ENCODE measurements around the gene NRXN3.
"Not testable (repeated sequence)": the region's sequence is repeated elsewhere in the genome, so short reads cannot be mapped to it uniquely, and the experiment has no call there.

NRXN3 gene

DNA sequence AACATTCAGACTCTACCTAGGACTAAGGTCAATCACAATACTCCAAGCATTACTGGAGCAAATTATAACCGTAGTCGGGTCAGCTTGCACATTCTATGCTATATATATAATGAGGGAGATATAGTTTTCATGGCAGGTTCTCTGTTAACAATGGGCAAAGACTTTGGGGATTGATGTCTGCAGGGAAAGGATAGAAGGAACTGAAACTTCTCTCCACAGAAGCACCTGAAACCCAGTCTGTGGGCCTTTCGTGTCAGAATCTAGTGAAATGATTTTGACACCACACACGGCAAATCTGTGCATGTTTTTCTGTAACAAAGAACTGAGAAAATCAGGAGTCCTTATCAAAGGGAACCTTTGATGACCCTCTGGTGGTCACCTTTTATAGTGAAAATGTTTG lies 847.4 kb downstream of the NRXN3 start:
- ATAC-seq (replicated peaks), result no peak
- H3K27me3 Mint-ChIP-seq, result no peaks in the 10 kb centered on the region

DNA sequence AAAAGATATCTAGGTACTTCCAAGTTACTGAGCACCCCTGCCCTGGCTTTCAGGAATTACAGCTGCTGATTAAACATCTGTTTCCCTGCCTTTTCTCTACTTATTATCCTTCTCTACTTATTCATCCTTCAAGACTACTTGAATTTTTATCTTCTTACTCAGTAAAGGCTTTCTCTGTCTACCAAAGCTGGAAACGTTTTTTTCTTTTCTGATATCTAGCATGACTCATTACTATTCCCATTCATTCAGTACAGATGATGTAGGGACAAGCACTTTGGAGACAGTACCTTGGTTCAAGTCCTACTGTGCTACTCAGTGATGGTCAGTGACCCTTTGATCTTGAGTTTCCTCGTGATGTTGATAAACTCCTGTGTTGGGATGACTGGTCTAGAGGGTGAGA lies 848.7 kb downstream of the NRXN3 start:
- ATAC-seq (replicated peaks), result no peak
- Mint-ChIP-seq H3K9me3 (peaks cover 0 to 3% of the 10 kb centered on the region in 2 donors), H3K36me3 (ENCODE audit: insufficient read depth) (no peaks in the 10 kb centered on the region), H3K27me3 (no peaks in the 10 kb centered on the region), H3K4me1 (ENCODE audit: low read depth in 2 of 2) (no peaks in the 10 kb centered on the region), H3K27ac (no peak overlapping the region), H3K4me3 (no peak overlapping the region)
- no peak for DNase-seq

More for the DNA sequence above, 847.4 kb downstream of the NRXN3 start:
- Mint-ChIP-seq H3K36me3 (ENCODE audit: insufficient read depth) (no peaks in the 10 kb centered on the region), H3K9me3 (peaks cover 0 to 3% of the 10 kb centered on the region in 2 donors), H3K4me1 (ENCODE audit: low read depth in 2 of 2) (no peaks in the 10 kb centered on the region), H3K4me3 (no peak overlapping the region), H3K27ac (no peak overlapping the region)
- DNase-seq, result no peak

DNA sequence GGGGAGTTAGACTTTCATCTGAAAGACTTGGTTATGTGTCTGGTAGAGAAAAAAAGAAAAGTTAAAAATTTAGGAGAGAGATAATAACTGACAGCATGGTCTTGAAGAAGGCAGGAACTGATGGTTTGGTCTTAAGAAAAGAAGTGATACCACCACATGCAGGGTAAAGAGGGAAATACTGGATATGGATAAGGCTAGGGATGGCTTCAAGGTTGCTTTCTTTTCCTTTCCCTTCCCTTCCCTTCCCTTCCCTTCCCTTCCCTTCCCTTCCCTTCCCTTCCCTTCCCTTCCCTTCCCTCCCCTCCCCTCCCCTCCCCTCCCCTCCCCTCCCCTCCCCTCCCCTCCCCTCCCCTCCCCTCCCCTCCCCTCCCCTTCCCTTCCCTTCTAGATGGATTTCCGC lies 849.7 kb downstream of the NRXN3 start:
- not testable (repeated sequence) for H3K4me1 Mint-ChIP-seq (ENCODE audit: low read depth in 2 of 2); H3K27ac Mint-ChIP-seq; H3K9me3 Mint-ChIP-seq; H3K4me3 Mint-ChIP-seq; H3K36me3 Mint-ChIP-seq (ENCODE audit: insufficient read depth); DNase-seq; H3K27me3 Mint-ChIP-seq; ATAC-seq (replicated peaks)

GRCh38 chr14:79021766-79022165 lies 851.6 kb downstream of the NRXN3 start:
- Mint-ChIP-seq H3K4me1 (ENCODE audit: low read depth in 2 of 2) (no peaks in the 10 kb centered on the region), H3K9me3 (no peaks in the 10 kb centered on the region), H3K27me3 (no peaks in the 10 kb centered on the region), H3K27ac (no peak overlapping the region), H3K36me3 (ENCODE audit: insufficient read depth) (no peaks in the 10 kb centered on the region), H3K4me3 (no peak overlapping the region)
- no peak for DNase-seq
- ATAC-seq (replicated peaks), result no peak

DNA sequence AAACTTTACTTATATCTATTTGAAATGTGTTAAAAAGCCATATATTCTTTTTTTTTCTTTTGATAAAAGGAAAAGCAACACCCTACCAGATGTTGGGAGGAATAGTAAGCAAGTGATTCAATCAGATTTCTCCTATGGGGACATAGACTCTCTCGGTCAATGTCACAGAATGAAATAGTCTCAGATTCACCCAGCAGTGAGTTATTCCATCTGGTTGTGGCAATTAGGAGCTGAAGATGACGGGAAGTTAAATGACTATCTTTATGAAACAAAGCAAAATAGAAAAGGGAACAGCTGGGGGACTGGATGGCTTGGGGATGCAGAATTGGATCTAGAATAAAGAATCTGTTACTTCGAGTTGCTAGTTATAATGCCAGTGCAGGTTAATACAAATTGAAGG lies 857.0 kb downstream of the NRXN3 start:
- no peak for ATAC-seq (replicated peaks)
- H3K27me3 Mint-ChIP-seq, result no peaks in the 10 kb centered on the region
- H3K27ac Mint-ChIP-seq, result no peak overlapping the region
- no peak for DNase-seq
- no peaks in the 10 kb centered on the region for H3K36me3 Mint-ChIP-seq (ENCODE audit: insufficient read depth)
- no peak overlapping the region for H3K4me3 Mint-ChIP-seq
- H3K9me3 Mint-ChIP-seq, result peaks cover 0 to 1% of the 10 kb centered on the region in 2 donors
- no peaks in the 10 kb centered on the region for H3K4me1 Mint-ChIP-seq (ENCODE audit: low read depth in 2 of 2)

GRCh38 chr14:79028281-79028680 lies 858.1 kb downstream of the NRXN3 start:
- H3K4me1 Mint-ChIP-seq (ENCODE audit: low read depth in 2 of 2), result no peaks in the 10 kb centered on the region
- no peak overlapping the region for H3K4me3 Mint-ChIP-seq
- ATAC-seq (replicated peaks), result no peak
- no peaks in the 10 kb centered on the region for H3K27me3 Mint-ChIP-seq
- no peak for DNase-seq
- no peaks in the 10 kb centered on the region for H3K36me3 Mint-ChIP-seq (ENCODE audit: insufficient read depth)
- peaks cover 0 to 1% of the 10 kb centered on the region in 2 donors for H3K9me3 Mint-ChIP-seq
- H3K27ac Mint-ChIP-seq, result no peak overlapping the region

- Mint-ChIP-seq H3K9me3 (peaks cover 0 to 8% of the 10 kb centered on the region in 2 donors), H3K4me1 (ENCODE audit: low read depth in 2 of 2) (no peaks in the 10 kb centered on the region), H3K36me3 (ENCODE audit: insufficient read depth) (no peaks in the 10 kb centered on the region), H3K27me3 (no peaks in the 10 kb centered on the region), H3K4me3 (no peak overlapping the region), H3K27ac (no peak overlapping the region)
- ATAC-seq (replicated peaks) (no peak), DNase-seq (no peak)
Measured at GRCh38 chr14:79036441-79036840, 866.3 kb downstream of the NRXN3 start.

GRCh38 chr14:79037106-79037505 lies 866.9 kb downstream of the NRXN3 start:
- DNase-seq, result no peak
- Mint-ChIP-seq H3K9me3 (peaks cover 0 to 8% of the 10 kb centered on the region in 2 donors), H3K27me3 (no peaks in the 10 kb centered on the region), H3K4me3 (no peak overlapping the region), H3K27ac (no peak overlapping the region), H3K36me3 (ENCODE audit: insufficient read depth) (no peaks in the 10 kb centered on the region), H3K4me1 (ENCODE audit: low read depth in 2 of 2) (no peaks in the 10 kb centered on the region)
- no peak for ATAC-seq (replicated peaks)

DNA sequence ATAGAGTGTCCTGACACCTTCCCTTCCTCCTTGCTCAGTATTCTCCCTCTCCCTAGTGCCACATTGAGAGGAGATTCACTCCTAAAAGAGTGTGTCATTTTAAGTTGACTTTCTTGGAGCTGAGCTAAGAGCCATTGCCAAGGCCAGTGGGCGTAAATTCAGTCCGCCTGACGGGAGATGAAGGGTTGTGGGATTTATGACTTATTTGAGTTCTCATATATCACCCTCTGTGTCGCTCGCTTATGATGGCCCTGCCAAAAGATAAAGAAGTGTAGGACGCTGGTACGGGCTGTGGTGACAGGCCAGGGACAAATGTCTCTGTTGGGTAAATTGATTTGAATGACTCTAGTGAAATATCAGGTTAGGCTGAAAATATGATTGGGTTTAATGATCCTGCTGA lies 867.4 kb downstream of the NRXN3 start:
- H3K36me3 Mint-ChIP-seq (ENCODE audit: insufficient read depth), result no peaks in the 10 kb centered on the region
- ATAC-seq (replicated peaks), result no peak

DNA sequence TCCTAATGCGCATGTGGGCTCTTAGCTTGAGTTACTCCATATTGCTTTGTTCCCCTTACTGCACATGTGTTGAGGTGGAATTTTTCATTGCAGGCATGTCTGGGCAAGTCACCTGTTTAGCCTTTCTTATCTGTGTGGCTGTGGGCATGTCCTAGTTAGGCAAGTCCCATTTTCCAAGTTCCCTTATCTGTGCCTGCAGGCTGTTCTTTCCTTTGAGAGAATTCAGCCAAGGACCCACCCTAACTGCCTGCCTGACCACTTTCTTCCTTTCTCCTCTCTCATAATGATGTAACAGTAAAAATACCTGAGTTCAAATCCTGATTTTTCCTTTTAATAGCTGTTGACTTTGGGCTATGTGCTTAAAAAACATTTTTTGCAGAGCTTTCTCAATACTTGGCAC lies 870.6 kb downstream of the NRXN3 start:
- Mint-ChIP-seq H3K4me1 (ENCODE audit: low read depth in 2 of 2) (no peaks in the 10 kb centered on the region), H3K36me3 (ENCODE audit: insufficient read depth) (no peaks in the 10 kb centered on the region), H3K9me3 (peaks cover 4 to 8% of the 10 kb centered on the region in 2 donors), H3K27me3 (no peaks in the 10 kb centered on the region), H3K27ac (no peak overlapping the region), H3K4me3 (no peak overlapping the region)
- no peak for DNase-seq
- no peak for ATAC-seq (replicated peaks)

More for the DNA sequence above, 867.4 kb downstream of the NRXN3 start:
- Mint-ChIP-seq H3K4me3 (no peak overlapping the region), H3K27me3 (no peaks in the 10 kb centered on the region), H3K27ac (no peak overlapping the region), H3K9me3 (peaks cover 0 to 8% of the 10 kb centered on the region in 2 donors), H3K4me1 (ENCODE audit: low read depth in 2 of 2) (no peaks in the 10 kb centered on the region)
- no peak for DNase-seq

- no peak overlapping the region for H3K27ac Mint-ChIP-seq
- H3K27me3 Mint-ChIP-seq, result no peaks in the 10 kb centered on the region
- H3K9me3 Mint-ChIP-seq, result peaks cover 4 to 8% of the 10 kb centered on the region in 2 donors
- no peak for DNase-seq
- no peaks in the 10 kb centered on the region for H3K36me3 Mint-ChIP-seq (ENCODE audit: insufficient read depth)
- ATAC-seq (replicated peaks), result no peak
- no peak overlapping the region for H3K4me3 Mint-ChIP-seq
- no peaks in the 10 kb centered on the region for H3K4me1 Mint-ChIP-seq (ENCODE audit: low read depth in 2 of 2)
Measured at GRCh38 chr14:79043194-79043889, 873.2 kb downstream of the NRXN3 start.

GRCh38 chr14:79044894-79045624 lies 874.9 kb downstream of the NRXN3 start:
- no peak for DNase-seq
- no peaks in the 10 kb centered on the region for H3K36me3 Mint-ChIP-seq (ENCODE audit: insufficient read depth)
- peaks cover 4% of the 10 kb centered on the region in 2 donors for H3K9me3 Mint-ChIP-seq
- H3K4me3 Mint-ChIP-seq, result no peak overlapping the region
- no peak for ATAC-seq (replicated peaks)
- H3K4me1 Mint-ChIP-seq (ENCODE audit: low read depth in 2 of 2), result no peaks in the 10 kb centered on the region
- no peak overlapping the region for H3K27ac Mint-ChIP-seq
- H3K27me3 Mint-ChIP-seq, result no peaks in the 10 kb centered on the region

DNA sequence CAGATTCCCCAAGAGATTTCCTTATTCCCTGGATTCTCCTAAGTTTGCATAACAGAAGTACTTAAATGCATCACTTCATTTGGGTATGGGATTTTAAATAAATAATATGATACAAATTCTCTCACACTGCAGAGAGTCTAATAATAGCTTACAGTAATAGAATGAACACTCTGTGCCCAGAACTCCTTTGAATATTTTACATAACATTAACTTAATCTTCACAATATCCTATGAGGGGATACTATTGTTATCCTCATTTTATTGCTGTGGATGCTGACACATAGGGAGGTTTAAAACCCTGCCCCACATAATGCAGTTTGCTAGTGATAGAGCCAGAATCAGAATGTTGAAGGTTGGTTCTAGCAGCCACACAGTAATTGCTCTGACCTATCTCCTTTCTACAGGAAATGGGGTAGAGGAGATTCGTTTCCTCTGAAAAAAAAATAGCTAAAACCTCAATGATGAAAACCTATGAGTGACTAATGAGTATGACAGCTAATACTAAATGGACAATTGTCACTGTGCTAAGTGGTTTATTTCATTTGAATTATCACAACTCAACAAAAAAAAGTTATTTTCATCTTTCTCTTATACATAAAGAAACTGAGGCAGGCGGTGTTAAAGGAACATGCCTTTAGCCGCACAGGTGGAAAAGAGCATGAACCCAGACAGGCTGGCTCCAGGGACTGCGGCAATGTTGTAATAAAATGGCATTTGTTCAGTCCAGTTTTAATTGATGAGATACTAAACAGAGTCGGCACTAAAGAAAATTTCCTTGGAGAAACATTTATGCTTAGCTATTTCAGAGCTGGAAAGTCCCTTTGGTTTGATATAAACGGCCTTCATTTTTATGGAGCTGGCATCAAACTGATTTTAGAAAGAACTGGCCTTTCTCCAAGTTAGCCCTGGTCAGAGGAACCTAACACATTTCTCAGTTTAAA lies 880.9 kb downstream of the NRXN3 start:
- no peaks in the 10 kb centered on the region for H3K4me1 Mint-ChIP-seq (ENCODE audit: low read depth in 2 of 2)
- no peaks in the 10 kb centered on the region for H3K27me3 Mint-ChIP-seq
- H3K27ac Mint-ChIP-seq, result no peak overlapping the region
- no peak for ATAC-seq (replicated peaks)
- no peaks in the 10 kb centered on the region for H3K36me3 Mint-ChIP-seq (ENCODE audit: insufficient read depth)
- DNase-seq, result no peak
- H3K9me3 Mint-ChIP-seq, result peaks cover 3 to 8% of the 10 kb centered on the region in 2 donors
- H3K4me3 Mint-ChIP-seq, result no peak overlapping the region

Data from effector memory CD8-positive, alpha-beta T cell (primary cell).